Karpas-422 (cell line): ENCODE data around the gene MKNK1. TPM values are rescaled to one million over a fixed set of nuclear protein-coding genes. Genes with fewer than 3 reads are reported as not detected.

Source experiments
- DNase-seq: peaks from one replicate; pipeline ENCODE4 v3.0.0-alpha.2; 2015
- H2AFZ ChIP-seq: fragments of 200-600 bp; sonication (generic); 2 replicates; pipeline ENCODE4 v1.6.1; 2014; ENCODE audit warnings: antibody characterized with exemption, low read length, mixed read lengths
- H3K27ac ChIP-seq: fragments of 200-600 bp; sonication (generic); 2 replicates; pipeline ENCODE4 v1.5.1; 2014; ENCODE audit warnings: mild to moderate bottlenecking, low read length, moderate library complexity
- H3K27me3 ChIP-seq: fragments of 200-600 bp; sonication (generic); 2 replicates; pipeline ENCODE4 v1.6.1; 2014; ENCODE audit warnings: low read length, mixed read lengths
- H3K36me3 ChIP-seq: fragments of 200-600 bp; sonication (generic); 2 replicates; pipeline ENCODE4 v1.6.1; 2014; ENCODE audit warnings: low read length, mixed read lengths; ENCODE audit not compliant: insufficient read depth
- H3K4me1 ChIP-seq: fragments of 200-600 bp; sonication (generic); 2 replicates; pipeline ENCODE4 v1.6.1; 2014; ENCODE audit warnings: mild to moderate bottlenecking, low read length, mixed read lengths
- H3K4me2 ChIP-seq: fragments of 200-600 bp; sonication (generic); 2 replicates; pipeline ENCODE4 v1.6.1; 2014; ENCODE audit warnings: low read length, low read depth, mild to moderate bottlenecking; ENCODE audit not compliant: poor library complexity, severe bottlenecking
- H3K4me3 ChIP-seq: fragments of 200-600 bp; sonication (generic); 2 replicates; pipeline ENCODE4 v1.5.1; 2014; ENCODE audit warnings: mild to moderate bottlenecking, antibody characterized with exemption, low read length, mixed read lengths
- H3K79me2 ChIP-seq: fragments of 200-600 bp; sonication (generic); 2 replicates; pipeline ENCODE4 v1.6.1; 2014; ENCODE audit warnings: mild to moderate bottlenecking, low read length, mixed read lengths
- H3K9ac ChIP-seq: fragments of 200-600 bp; sonication (generic); 2 replicates; pipeline ENCODE4 v1.6.0; 2014; ENCODE audit warnings: low read length
- H3K9me2 ChIP-seq: fragments of 200-600 bp; sonication (generic), shearing (Covaris generic); replicated peaks from 2 replicates; pipeline ENCODE4 v1.6.0; 2014; ENCODE audit warnings: mild to moderate bottlenecking, low read length, moderate library complexity; ENCODE audit not compliant: insufficient read depth
- H3K9me3 ChIP-seq: fragments of 300-700, 200-600 bp; sonication (generic); 2 replicates; pipeline ENCODE4 v1.6.1; 2014; ENCODE audit warnings: low read length, mixed read lengths
- H4K20me1 ChIP-seq: fragments of 200-600 bp; sonication (generic); 2 replicates; pipeline ENCODE4 v1.6.1; 2014; ENCODE audit warnings: mild to moderate bottlenecking, antibody characterized with exemption, low read length, low read depth; ENCODE audit not compliant: insufficient read depth
- total RNA-seq: library from RNA; depleted of rRNA; stranded (reverse); fragments of >200 nt; shearing (Covaris generic); gene quantifications from 2 replicates; pipeline ENCODE4 v1.2.3, GENCODE V29; 2014; ENCODE audit warnings: low replicate concordance; rRNA removed

Gene MKNK1
- total RNA-seq, 1 experiment from 2014 or later, result 14.0 TPM

DNA sequence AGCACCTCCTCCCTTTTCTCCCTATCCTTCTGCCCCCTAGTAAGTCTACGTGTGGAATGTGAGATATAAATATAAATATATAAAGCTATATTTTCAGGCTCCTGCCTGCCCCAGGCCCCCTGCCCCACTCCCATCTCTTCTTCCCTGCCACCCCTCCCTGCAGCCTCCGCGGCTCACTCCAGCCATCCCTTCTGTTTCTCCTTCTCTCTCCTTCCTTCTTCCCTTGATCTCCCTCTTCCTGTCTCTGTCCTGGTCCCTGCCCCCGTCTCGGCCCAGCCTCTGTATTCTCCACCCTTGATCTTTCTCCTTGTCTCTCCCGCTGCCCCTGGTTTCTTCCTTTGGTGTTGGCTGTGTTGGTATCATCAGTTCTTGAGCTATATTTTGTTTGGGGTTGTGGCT is 91.3 kb downstream of the MKNK1 start:
- Histone ChIP-seq H3K79me2 (no peaks in the 10 kb centered on the region), H3K9me3 (no peaks in the 10 kb centered on the region), H2AFZ (no peak overlapping the region), H3K36me3 (no peaks in the 10 kb centered on the region), H3K4me3 (no peak overlapping the region), H3K9ac (no peak overlapping the region), H3K27me3 (no peaks in the 10 kb centered on the region), H3K9me2 (no peaks in the 10 kb centered on the region), H3K27ac (no peak overlapping the region), H3K4me2 (no peak overlapping the region), H4K20me1 (no peaks in the 10 kb centered on the region), H3K4me1 (no peaks in the 10 kb centered on the region)
- DNase-seq, result no peak

DNA sequence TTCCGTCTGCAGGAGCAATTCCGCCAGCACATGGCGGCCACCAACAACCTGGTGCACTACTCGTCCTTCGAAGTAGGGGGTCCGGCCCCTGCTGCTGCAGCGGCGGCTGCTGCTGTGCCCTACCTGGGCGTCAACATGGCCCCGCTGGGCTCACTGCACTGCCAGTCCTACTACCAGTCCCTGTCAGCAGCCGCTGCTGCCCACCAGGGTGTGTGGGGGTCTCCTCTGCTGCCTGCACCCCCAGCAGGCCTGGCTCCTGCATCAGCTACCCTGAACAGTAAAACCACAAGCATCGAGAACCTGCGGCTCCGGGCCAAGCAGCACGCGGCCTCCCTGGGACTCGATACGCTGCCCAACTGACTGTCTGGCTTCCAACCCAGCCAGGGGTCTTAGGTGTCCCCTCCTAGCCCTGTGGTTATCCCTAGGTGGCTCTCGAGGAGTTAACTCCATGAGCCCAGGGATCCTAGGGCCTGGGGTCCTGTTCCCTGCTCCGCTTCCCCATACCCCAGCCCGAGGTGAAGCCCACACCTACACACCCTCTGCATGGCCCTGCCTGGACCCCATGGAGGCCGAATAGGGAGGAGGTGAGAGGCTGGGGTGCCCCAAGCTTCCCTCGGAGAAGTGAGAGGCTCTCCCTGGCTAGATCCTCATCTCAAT is 91.8 kb downstream of the MKNK1 start:
- H3K79me2 ChIP-seq, result no peaks in the 10 kb centered on the region
- no peak overlapping the region for H3K9ac ChIP-seq
- H3K9me2 ChIP-seq, result no peaks in the 10 kb centered on the region
- no peak for DNase-seq
- H3K27ac ChIP-seq, result no peak overlapping the region
- H3K36me3 ChIP-seq, result no peaks in the 10 kb centered on the region
- H3K4me2 ChIP-seq, result no peak overlapping the region
- no peaks in the 10 kb centered on the region for H3K27me3 ChIP-seq
- H3K4me3 ChIP-seq, result no peak overlapping the region
- no peaks in the 10 kb centered on the region for H3K9me3 ChIP-seq
- H4K20me1 ChIP-seq, result no peaks in the 10 kb centered on the region
- H3K4me1 ChIP-seq, result no peaks in the 10 kb centered on the region
- H2AFZ ChIP-seq, result no peak overlapping the region

DNA sequence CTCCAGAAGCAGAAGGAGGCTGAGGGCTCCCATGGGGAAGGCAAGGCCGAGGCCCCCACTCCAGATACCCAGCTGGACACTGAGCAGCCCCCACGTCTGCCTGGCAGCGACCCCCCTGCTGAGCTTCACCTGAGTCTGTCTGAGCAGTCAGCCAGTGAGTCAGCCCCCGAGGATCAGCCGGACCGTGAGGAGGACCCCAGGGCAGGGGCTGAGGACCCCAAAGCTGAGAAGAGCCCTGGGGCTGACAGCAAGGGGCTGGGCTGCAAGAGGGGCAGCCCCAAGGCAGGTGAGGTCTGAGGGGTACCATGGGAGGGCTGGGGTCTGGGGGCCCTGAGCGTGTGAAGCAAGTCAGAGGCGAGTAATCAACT is 93.1 kb downstream of the MKNK1 start:
- H3K4me2 ChIP-seq, result no peak overlapping the region
- no peak for DNase-seq
- H3K4me3 ChIP-seq, result no peak overlapping the region
- H3K9ac ChIP-seq, result no peak overlapping the region
- no peaks in the 10 kb centered on the region for H3K4me1 ChIP-seq
- H3K9me3 ChIP-seq, result no peaks in the 10 kb centered on the region
- H2AFZ ChIP-seq, result no peak overlapping the region
- no peaks in the 10 kb centered on the region for H4K20me1 ChIP-seq
- H3K27me3 ChIP-seq, result no peaks in the 10 kb centered on the region
- H3K36me3 ChIP-seq, result no peaks in the 10 kb centered on the region
- no peak overlapping the region for H3K27ac ChIP-seq
- H3K79me2 ChIP-seq, result no peaks in the 10 kb centered on the region
- H3K9me2 ChIP-seq, result no peaks in the 10 kb centered on the region

DNA sequence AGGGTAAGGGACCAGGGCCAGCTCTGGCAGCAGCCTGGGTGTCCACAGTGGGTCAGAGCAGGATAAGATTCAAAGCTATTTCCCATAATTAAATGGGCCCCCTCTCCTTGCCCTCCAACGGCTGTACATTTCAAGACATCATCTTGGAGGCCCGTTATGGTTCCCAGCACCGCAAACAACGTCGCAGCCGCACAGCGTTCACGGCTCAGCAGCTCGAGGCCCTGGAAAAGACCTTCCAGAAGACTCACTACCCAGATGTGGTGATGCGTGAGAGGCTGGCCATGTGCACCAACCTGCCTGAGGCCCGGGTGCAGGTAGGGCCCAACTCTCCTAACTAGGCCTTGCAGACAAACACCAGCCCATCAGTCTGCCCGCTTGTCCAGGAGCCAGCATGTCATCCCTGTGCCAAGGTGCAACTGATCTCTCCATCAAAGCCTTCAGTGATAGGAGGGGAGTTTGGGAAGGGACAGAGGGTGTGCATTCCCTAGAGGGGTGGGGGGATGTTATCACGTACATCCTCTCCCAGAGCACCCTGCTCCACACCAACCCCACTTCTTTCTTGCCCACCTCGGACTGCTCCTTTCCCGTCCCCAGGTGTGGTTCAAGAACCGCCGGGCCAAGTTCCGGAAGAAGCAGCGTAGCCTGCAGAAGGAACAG is 93.6 kb downstream of the MKNK1 start:
- Histone ChIP-seq H4K20me1 (no peaks in the 10 kb centered on the region), H2AFZ (no peak overlapping the region), H3K9me2 (no peaks in the 10 kb centered on the region), H3K9me3 (no peaks in the 10 kb centered on the region), H3K9ac (no peak overlapping the region), H3K79me2 (no peaks in the 10 kb centered on the region), H3K4me3 (no peak overlapping the region), H3K4me1 (no peaks in the 10 kb centered on the region), H3K36me3 (no peaks in the 10 kb centered on the region), H3K4me2 (no peak overlapping the region), H3K27ac (no peak overlapping the region), H3K27me3 (no peaks in the 10 kb centered on the region)
- DNase-seq, result no peak

DNA sequence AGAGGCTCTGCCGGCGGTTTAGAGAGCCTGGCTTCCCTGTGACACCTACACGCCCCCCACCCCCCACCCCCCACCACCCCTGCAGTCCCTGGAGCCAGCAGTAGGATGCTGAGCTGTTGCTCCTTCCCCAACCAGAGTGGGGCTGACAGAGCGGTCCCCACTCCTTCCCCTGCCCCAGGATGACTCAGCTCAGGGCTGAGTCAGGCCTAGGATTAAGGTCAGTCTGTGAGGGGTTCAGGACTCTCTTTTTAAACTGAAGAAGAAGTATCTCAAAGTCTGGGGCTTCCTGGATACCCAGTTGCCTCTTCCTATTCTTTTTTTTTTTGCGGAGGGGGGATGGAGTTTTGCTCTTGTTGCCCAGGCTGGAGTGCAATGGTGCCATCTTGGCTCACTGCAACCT is 95.3 kb downstream of the MKNK1 start:
- Histone ChIP-seq H3K9me2 (no peaks in the 10 kb centered on the region), H3K4me3 (no peak overlapping the region), H3K36me3 (no peaks in the 10 kb centered on the region), H3K9me3 (no peaks in the 10 kb centered on the region), H3K27me3 (no peaks in the 10 kb centered on the region), H3K4me1 (no peaks in the 10 kb centered on the region), H3K4me2 (no peak overlapping the region), H2AFZ (no peak overlapping the region), H3K27ac (no peak overlapping the region), H3K79me2 (no peaks in the 10 kb centered on the region), H4K20me1 (no peaks in the 10 kb centered on the region), H3K9ac (no peak overlapping the region)
- DNase-seq, result no peak

Other genes with a start within 250 kb of the MKNK1 start
- 1.3 TPM in 1 of 2 replicates, not detected in the other for gene FAAH, start 210.0 kb downstream of the MKNK1 start, total RNA-seq
- not detected in 2 replicates for gene DMBX1, start 114.4 kb downstream of the MKNK1 start, total RNA-seq
- not detected in 2 replicates for gene KNCN, start 52.6 kb downstream of the MKNK1 start, total RNA-seq
- gene MOB3C, start 12.5 kb upstream of the MKNK1 start, total RNA-seq, result 2.2 and 5.1 TPM in 2 replicates
- 77.6 and 81.2 TPM in 2 replicates for gene ATPAF1, start 64.1 kb upstream of the MKNK1 start, total RNA-seq
- 0.37 TPM in 1 of 2 replicates, not detected in the other for gene TEX38, start 67.6 kb upstream of the MKNK1 start, total RNA-seq
- 55.5 and 75.0 TPM in 2 replicates for gene EFCAB14, start 114.8 kb upstream of the MKNK1 start, total RNA-seq
- gene CYP4B1, start 194.8 kb upstream of the MKNK1 start, total RNA-seq, result not detected in 2 replicates